GM19372 (cell line): ENCODE results near the gene NRCAM.

ENCODE experiments used
- ATAC-seq: cut with Tn5 transposase; IDR thresholded peaks from one replicate; pipeline ENCODE4 v1.9.1; 2021; ENCODE audit warnings: mild to moderate bottlenecking, low read depth, moderate library complexity; ENCODE audit not compliant: unreplicated experiment

The NRCAM gene

DNA sequence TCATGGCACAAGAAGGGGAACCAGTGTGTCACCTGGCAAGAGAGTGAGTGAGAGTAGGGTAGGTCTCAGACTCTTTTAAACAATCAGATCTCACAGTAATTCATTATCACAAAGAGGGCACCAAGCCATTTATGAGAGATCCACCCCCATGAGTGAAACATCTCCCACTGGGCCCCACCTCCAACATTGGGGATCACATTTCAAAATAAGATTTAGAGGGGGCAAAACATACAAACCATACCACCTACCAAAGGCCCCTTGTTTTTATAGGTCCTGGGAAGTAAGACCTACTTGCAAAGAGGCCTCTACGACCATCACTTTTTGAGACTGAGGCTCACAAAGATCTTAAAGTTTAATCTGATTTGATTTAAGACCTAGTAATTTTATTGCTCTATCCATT lies 134.9 kb downstream of the NRCAM start:
- no peak for ATAC-seq

DNA sequence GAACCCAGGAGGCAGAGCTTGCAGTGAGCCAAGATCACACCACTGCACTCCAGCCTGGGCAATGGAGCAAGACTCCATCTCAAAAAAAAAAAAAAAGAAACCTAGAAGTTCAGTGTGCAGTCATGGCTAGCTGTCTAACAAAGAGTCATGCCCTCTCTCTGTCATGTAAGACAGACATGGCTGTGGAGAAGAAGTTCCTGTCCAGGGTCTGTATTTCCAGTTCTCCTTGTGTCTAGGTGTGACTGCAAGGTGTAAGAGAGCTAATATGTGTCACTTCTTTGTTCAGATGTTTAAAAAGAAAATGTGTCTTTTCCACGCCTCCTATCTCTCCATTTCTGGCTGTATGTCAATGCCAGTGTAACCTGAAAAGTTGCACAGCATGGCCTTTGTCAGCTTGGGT lies 139.5 kb downstream of the NRCAM start:
- ATAC-seq: no peak

DNA sequence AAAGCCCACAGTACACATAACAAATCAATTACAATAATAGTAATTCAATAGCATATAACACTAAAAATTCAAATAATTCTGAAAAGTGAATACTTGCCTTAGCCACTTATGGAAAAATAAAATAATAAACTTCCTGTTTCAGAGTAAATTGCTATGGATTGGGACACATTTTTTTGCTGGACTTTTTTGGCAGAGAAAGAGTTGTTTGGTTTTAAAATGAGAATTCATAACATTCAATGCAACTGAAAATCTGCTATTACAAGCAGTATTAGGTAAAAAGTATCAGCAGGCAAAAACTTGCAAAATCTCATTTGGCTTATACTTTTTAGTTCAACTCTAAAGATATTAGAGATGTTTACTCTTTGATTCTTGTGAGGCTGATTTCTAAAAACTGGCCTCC lies 141.7 kb downstream of the NRCAM start:
- ATAC-seq: no peak

- ATAC-seq: no peak
Measured at GRCh38 chr7:108314049-108314448, 142.2 kb downstream of the NRCAM start.

- ATAC-seq: no peak
Measured at GRCh38 chr7:108313086-108313485, 143.2 kb downstream of the NRCAM start.

GRCh38 chr7:108311446-108312168 lies 144.6 kb downstream of the NRCAM start:
- peak; percentile 50 for ATAC-seq

GRCh38 chr7:108310351-108310750 lies 145.9 kb downstream of the NRCAM start:
- no peak for ATAC-seq

DNA sequence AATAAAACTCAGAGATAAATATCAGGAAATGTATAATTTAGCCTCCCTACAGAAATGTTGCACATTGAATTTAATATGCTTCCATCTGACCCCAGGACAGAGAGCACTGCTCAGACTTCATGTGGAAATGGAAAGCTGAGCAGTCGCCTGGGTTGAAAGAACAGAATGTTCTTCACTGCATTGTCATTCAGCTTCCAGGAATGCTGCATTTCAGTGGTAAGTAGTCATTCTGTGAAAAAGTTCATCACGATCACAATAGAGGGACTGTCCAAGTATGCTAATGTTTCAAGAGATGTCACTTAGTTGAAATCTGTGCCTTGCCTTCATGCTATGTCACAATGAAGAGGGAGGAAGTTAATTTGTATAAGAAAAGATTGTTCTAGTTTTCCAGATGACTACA lies 147.3 kb downstream of the NRCAM start:
- ATAC-seq: no peak

DNA sequence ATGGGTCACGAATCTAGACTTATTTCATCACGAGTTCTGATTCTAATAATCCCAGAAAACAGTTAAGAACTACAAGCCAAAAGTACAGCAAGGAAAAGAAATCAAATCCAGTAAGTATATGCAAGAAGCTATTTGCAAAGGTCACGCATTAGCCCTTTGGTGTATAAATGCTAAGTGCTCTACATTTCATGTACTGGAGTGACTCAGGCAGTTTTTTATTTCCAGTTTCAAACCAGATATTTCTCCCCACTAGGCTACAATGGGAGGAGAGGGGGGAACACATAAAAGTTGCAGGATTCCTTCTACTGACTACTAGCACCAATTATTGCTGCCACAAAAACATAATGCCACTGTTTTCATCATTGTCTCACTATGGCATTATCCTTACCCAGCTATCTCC lies 148.0 kb downstream of the NRCAM start:
- no peak for ATAC-seq

DNA sequence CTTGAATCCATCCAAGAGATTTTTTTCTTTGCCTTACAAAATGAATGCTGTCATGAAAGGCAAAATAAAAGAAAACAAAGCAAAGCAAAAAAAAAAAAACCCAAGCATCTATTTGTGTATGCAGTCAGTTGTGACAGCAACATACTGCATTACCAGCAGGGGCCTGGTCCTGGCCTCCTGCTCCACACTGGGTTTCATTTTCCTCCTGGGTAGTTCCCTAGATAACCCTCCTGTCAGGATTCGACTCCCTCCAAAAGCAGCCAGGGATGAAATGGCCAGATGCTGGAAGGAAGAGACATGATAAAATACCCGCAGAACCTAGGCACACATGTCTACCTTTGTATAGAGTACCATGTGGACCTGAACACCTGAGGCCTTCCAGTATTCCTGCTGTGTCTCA lies 148.6 kb downstream of the NRCAM start:
- ATAC-seq: no peak

GRCh38 chr7:108307194-108307593 lies 149.0 kb downstream of the NRCAM start:
- ATAC-seq: no peak

DNA sequence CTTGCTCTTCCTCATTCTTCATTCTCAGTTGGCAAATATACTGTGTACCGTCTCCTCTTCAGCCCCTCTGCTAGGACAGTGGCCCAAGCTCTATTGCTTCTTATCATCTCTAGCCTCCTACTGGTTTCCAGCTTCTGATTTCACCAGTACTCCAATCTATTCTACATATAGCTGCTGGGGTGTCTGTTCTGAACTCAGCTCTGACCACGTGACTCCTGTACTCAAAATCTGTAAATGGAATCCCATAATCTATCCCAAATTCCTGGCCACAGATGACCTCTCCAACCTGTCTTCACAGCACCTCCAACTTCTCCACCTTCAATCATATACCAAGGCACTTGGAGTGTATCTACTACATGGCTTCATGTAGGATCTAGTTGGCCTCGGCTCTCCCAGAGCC lies 152.9 kb downstream of the NRCAM start:
- ATAC-seq: no peak

DNA sequence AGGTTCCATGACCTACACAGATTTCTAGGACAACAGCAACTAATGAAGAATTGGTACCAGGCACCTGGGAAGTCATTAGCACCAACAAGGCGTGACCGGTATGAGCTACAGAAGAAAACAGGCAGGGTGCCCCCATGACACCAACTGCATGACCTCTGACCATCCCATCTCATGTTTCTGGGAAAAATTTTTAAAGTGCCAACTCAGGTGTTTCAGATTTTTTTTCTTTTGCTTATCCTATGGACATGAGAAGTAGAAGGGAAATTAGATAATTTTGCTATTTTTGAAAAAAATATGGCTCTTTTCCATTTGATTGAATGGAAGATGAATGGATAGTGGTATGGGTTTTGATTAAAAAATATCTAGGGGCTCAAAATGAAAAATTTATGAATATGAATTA lies 154.8 kb downstream of the NRCAM start:
- ATAC-seq: no peak

DNA sequence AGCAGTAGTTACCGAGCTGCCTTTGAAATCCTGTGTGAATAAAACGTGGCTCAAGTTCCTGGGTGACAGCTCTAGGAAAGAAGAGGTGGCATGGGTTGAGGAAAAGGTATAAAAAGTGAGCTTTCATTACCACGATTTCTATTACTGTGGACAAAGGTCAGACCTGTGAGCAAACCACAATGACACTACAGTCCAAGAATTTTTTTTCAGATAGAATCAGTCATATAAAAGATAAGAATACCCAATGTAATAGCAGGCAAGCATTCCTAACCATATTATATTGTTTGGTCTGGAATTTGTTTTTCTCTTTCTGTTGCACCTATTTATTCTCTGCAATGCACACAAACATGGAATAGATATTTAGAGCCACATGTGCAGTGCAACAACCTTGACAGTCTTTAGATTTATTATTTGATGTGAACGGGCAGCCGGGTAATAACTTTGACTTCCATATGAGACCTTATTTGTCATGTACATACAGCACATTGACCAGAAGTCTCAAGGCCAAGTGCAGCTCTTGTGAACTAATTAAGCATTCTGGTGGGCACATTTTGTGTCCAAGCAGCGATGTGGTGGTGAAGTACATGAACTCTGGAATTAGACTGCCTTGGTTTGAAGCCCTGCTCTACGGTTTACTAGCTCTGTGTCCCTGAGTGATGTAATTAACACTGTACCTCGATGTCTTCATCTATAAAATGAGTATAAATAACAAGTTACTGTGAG lies 156.8 kb downstream of the NRCAM start:
- no peak for ATAC-seq

DNA sequence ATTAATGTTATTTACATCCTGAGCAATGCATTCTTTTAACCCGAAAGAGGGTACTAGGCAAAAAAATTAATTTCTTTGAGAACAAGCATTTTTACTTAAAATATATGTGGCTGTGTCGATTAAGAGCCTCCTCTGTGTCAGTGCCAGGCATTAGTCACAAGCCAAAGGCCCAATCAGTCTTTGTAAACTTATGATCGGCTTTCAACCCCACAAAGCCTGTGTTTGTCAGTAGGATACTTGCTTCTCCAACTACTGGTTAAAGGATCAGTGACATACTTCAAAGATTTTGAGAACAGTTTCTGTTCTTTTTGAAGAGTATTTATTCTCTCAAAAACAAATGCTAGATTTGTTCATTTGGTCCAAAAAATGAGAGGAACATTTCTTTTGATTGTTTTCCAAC lies 159.3 kb downstream of the NRCAM start:
- no peak for ATAC-seq

DNA sequence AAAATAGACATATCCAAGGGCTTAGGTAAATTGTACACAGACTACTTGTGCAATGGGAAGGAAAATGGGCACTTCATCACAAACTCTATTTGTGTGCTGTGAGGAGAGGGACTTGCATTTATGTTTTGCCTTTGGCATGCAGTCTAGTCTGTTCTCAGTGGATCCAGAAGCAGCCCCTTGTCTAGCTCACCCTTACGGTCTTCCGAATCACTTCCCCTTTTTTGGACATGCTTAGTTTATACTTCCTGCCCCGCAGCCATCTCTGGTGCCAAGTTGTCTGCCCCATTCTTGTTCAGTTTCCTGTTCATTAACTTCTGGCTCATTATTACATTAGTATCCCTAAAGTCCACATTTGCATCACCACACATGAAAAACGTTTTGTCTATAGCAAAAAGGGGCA lies 161.6 kb downstream of the NRCAM start:
- peak; percentile 94 for ATAC-seq

GRCh38 chr7:108293149-108293612 lies 163.1 kb downstream of the NRCAM start:
- no peak for ATAC-seq

DNA sequence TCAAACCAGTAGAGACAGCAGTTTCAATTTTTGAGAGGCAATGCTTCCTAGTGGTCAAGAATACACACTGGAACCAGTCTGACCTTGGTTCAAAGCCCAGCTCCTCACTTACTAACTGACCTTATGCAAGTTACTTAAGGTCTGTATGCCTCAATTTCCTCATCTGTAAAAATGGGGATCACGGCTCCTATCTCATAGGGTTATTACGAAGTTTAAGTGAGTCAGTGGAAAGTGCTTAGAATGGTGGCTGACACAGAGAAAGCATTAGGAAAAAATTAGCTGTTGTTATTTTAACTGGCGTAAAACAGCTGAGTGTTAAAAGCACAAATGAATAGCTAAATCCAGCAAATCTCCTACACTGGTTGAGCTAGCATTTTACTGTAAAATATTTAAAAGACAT lies 163.7 kb downstream of the NRCAM start:
- no peak for ATAC-seq

- no peak for ATAC-seq
Measured at GRCh38 chr7:108291791-108292440, 164.3 kb downstream of the NRCAM start.

GRCh38 chr7:108291152-108291508 lies 165.1 kb downstream of the NRCAM start:
- ATAC-seq: no peak

DNA sequence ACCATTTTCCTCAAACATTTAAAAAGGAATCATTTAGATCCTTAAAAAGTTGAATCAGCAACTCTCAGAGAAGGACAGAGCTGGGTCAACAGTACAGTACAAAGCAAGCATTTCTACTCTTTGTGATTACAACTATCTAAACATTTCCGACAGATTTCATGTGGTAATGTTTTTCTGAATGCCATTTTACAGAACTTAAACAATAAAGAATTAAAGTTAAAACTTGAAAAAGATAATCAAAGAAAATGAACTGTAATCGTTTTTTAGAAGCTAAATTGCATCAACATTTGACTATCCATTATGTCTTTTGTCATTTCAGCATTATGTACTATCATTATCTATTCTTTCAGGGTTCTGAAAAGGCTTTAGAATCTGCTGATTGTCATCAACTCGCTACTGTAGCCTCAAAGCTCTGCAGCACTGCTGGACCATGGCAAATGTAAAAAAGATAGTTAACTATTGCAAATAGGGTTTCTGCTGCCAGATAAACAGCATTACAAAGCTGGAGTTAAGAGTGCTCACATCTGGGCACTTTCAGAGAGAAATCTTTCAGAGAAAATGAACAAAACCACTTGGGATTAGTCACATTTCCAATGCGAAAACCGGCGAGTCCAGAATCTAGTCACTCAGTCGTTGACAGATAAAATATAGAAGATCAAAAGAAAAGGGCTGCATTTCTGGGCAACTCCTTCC lies 165.6 kb downstream of the NRCAM start:
- ATAC-seq: no peak
